CD4-positive, alpha-beta T cell treated with Interleukin-10 for 1 hour (primary cell): ENCODE data around the gene PTPRO.
A peak's percentile ranks its signal among the peaks of the same experiment; 100 is the strongest.

Source experiments
- DNase-seq: peaks from one replicate; pipeline ENCODE4 v3.0.0-alpha.2; 2020

PTPRO gene

GRCh38 chr12:15458008-15458407, 135.7 kb downstream of the PTPRO start:
- no peak for DNase-seq

- no peak for DNase-seq
Observed at GRCh38 chr12:15468911-15469310, 146.6 kb downstream of the PTPRO start.

- DNase-seq = no peak
Observed at GRCh38 chr12:15469356-15469755, 147.0 kb downstream of the PTPRO start.

GRCh38 chr12:15472036-15472435, 149.7 kb downstream of the PTPRO start:
- DNase-seq = no peak

DNA sequence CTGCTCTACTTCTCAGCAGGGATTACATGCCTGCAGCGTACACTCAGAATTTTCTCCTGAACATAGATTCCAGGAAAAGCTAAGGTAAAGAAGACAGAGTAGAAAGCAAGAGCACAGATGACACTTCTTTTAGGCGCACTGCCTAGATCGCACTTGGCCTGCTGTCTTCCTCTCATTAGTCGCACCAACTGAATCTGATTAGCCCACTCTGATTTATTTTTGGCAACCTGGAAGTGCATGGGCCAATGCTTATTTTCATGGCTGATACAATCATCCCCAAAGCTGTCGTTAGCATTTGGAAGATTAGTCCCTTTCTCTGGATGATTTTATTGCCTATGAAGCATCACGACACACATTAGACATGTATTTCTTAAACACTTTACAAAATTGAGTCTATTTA, 152.5 kb downstream of the PTPRO start:
- DNase-seq = no peak

GRCh38 chr12:15477761-15478160, 155.5 kb downstream of the PTPRO start:
- no peak for DNase-seq

DNA sequence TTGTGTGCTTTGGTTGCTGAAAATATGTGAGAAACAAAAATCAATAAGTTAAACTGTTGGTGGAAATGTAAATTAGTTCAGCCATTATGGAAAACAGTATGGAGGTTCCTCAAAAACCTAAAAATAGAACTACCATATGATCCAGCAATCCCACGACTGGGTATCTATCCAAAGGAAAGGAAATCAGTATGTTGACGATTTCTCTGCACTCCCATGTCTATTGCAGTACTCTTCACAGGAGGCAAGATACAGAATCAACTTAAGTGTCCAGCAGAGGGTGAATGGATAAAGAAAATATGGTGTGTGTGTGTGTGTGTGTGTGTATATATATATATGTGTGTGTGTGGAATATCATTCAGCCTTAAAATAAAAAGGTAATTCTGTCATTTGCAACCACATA, 159.5 kb downstream of the PTPRO start:
- DNase-seq = no peak

DNA sequence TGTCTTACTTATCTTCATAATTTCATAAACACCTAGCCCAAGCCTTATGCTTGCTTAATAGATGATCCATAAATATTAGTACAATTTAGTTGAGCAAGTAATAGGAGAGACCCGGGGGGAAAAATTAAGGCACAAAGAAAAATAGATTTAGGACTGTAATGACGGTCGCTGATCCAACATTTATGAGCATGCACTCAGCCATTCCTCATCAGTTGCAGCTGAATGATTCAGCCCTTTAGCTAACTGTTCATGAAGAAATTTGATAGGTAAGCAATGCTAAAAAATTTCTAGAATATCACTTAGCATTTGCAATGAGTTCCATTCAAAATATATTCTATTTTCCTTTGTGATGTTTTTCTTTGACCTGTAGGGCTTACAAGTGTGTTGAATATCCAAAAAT, 163.2 kb downstream of the PTPRO start:
- DNase-seq = no peak

DNA sequence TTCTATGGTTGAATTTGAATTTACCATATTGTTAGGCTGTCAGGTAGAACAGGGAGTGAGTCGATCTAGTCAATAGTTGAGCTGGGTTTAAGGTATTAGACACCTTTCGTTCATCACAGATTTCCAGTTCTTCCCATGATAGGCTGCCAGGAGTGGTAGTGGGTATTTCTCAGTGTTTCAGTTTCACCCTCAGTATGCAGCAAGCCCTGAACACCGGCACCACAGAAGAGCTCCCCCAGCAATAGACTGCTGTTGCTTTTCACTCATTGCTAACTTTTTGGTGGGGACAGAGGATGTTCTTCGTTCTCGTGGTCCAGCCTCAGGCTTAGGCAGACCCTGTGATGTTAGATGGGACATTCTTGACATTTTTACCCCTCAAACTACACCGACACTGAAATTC, 164.6 kb downstream of the PTPRO start:
- no peak for DNase-seq

DNA sequence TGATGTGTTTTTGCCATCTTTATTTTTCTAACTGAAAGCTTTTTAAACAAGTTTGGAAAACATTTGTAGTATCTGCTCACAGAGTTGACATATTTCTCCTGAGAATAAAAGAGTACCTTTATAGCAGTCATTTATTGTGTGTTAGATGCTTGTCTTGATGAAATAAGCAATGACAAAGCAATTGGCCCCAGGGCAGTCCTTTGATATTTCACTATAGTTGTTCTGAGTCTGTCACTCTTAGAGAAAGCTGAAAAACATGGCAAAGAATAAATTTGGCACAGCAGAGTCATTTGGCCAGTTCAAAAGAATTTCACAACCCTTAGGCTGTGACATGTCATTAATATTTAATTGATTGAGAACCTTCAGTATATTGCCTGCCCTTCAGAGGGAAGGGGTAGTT, 166.2 kb downstream of the PTPRO start:
- DNase-seq = no peak

DNA sequence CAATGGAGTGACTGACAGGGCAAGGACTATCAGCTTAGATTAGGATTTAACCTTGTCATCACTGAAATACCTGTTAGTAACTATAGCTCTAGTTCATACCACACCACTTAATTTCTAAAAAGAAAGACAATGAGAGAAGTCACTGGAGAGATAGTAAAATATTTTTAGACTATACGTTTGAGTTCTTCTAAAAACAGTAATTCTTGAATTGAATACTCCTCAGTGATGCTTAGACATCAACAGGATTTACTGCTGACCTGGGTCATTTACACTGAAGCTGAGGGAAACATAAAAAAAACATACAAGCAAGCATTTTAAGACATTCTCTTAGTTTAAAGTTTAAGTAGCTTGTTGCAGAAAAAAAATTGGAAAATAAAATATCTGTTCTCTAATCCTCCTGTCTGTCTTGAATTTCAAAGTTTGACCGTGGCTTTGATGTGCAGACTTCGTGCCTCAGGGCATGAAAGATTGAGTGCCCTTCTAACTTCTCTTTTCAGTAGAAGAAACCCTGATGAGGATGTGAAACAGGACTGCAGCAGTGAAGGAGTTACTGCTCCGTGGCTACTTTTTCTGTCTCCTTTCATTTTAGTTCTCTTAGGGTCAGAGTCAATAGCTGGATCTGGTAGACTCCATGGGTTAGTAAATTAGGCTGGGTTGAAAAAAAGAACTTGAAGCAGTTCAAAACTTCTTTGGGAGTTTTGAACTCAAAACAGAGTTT, 172.2 kb downstream of the PTPRO start:
- no peak for DNase-seq

DNA sequence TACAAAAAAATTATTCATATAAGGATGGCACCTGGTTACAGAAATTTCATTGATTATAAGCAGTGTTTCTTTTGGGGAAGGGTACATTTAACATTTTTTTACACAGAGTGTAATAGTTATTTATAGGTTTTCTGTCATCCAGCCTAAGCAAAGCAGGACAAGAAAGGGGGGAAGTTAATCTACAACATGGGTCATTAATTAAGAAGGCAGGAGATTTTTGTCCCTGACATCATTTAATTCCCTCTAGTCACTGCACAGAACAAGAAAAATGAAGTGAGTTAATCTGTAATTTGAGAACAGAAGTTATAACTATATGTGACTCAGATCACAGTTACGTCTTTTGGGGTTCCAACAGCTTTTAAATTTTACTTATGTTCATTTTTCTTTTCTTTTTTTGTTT, 173.4 kb downstream of the PTPRO start:
- DNase-seq = no peak

GRCh38 chr12:15496738-15497137, 174.4 kb downstream of the PTPRO start:
- DNase-seq = no peak

- no peak for DNase-seq
Observed at GRCh38 chr12:15497671-15498292, 175.5 kb downstream of the PTPRO start.

GRCh38 chr12:15502211-15502610, 179.9 kb downstream of the PTPRO start:
- DNase-seq = no peak

DNA sequence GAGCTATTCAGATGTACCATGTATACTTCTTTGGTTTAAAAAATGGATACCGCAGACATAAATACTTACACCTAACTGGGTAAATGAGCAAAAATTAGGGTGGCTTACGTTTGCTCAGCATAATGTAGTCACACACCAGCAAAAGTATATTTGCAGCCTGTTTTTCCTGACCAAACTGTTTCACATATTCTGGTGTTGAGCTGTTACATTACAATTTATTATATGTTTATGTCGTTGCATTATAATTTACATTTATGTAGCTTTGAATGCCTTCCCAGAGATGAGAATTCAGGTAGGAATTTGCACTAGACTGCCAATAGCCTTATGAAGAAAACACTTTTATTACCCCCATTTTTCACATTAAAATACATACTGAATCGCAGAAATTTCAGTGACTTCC, 183.3 kb downstream of the PTPRO start:
- no peak for DNase-seq

GRCh38 chr12:15515010-15515409, 192.7 kb downstream of the PTPRO start:
- DNase-seq = no peak

GRCh38 chr12:15520083-15520482, 197.8 kb downstream of the PTPRO start:
- DNase-seq = no peak

GRCh38 chr12:15520844-15521243, 198.5 kb downstream of the PTPRO start:
- DNase-seq = no peak

- DNase-seq = peak; percentile 30
Observed at GRCh38 chr12:15522574-15523187, 200.4 kb downstream of the PTPRO start.

DNA sequence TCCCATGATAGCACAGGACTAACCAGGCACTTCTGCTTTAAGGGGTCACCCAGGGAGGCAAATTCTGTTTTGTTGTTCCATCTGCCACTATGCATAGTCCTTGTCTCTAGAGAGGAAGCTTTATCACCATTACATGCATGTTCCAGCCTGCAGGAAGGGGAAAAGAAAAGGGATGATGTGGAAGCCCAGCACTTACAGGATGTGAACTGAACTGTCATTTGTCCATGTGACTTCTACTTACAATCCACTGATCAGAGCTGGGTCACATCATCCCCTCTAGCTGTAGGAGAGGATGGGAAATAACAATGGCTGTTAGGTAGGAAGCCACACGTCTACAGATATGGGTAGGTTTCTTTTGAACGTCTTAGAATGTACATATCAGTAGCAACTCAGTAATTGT, 203.1 kb downstream of the PTPRO start:
- DNase-seq = no peak

- no peak for DNase-seq
Observed at GRCh38 chr12:15526033-15526432, 203.7 kb downstream of the PTPRO start.

DNA sequence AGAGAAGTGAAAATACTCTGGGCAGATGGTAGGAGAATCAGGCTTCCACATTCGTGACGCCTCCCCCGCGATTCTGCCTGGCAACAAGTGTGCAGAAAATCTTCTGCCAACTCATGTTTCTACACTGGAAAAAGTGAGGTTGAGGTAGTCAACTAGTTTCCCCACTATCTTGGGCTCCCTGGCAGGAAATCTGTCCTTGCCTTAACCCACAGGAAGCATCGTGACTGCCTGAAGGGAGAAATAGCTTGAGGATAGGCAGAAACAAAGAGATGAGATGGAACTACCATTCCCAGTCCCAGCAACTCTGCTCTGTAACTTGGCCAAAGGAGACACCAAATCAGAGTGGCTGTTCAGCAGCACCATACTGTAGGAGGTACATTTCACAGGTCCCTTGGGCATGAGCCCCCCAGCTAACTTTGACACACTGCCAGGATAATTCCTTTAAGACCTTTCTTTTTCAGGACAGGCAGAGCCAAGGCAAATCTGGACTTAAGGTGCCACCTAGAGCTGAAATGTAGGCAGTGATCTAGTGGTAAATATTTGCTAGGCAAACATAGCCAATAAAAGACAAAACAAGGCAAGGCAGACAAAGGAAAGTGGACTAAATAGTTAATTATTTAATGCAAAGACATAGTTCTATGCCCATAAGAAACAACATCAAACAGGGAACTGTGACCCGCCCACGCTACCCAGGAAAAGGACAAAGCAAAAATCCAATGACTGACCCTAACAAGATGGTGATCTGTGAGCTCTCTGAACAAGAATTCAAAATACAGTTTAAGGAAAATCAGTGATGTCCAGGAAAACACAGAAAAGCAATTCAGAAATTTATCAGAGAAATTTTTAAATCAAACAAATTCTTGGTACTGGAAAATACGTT, 205.1 kb downstream of the PTPRO start:
- DNase-seq = no peak

DNA sequence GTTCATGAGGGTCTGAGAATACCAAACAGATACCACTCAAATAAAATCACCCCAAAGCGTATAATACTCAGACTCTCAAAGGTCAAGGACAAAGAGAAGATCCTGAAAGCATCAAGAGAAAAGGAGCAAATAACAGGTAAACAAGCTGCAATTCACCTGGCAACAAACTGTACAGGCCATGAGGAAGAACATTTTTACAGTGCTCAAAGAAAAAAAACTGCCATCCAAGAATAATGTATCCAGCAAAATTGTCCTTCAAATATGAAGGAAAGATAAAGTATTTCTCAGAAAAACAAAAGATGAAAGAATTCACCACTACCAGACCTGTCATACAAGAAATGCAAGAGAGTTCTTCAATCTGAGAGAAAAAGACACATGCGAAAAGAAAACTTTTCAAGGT, 206.4 kb downstream of the PTPRO start:
- no peak for DNase-seq
